ENCODE measurements around the gene TMPRSS3.

DNA sequence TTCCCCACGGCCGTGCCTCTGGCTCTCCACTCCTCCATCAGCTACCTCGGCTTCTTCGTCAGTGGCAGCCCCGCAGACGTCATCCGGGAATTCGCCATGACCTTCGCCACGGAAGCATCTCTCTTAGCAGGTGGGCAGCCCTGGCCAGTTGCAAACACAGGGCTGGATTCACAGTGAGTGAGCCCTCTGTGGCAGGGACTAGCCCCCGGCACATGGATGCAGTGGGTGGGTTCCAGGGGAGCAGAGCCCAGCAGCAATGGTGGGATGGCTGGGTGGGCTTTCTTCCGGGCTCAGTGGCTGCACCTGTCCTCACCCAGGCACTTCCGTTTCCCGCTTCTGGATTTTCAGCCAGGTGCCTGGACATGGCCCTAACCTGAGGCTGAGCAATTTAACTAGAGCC, 17.2 kb upstream of the TMPRSS3 start:
- TF ChIP-seq, protein P1, sequence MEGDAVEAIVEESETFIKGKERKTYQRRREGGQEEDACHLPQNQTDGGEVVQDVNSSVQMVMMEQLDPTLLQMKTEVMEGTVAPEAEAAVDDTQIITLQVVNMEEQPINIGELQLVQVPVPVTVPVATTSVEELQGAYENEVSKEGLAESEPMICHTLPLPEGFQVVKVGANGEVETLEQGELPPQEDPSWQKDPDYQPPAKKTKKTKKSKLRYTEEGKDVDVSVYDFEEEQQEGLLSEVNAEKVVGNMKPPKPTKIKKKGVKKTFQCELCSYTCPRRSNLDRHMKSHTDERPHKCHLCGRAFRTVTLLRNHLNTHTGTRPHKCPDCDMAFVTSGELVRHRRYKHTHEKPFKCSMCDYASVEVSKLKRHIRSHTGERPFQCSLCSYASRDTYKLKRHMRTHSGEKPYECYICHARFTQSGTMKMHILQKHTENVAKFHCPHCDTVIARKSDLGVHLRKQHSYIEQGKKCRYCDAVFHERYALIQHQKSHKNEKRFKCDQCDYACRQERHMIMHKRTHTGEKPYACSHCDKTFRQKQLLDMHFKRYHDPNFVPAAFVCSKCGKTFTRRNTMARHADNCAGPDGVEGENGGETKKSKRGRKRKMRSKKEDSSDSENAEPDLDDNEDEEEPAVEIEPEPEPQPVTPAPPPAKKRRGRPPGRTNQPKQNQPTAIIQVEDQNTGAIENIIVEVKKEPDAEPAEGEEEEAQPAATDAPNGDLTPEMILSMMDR (IDR thresholded peaks at IDR 0.05) = no peak
- TF ChIP-seq ZFX (IDR thresholded peaks at IDR 0.05; ENCODE audit: borderline replicate concordance) = no peak

All from 22Rv1 (cell line).